HFF-Myc (cell line): ENCODE measurements around the gene ZBED1.
A peak's percentile ranks its signal among the peaks of the same experiment; 100 is the strongest.

Experiments used
- DNase-seq: peaks from one replicate; pipeline ENCODE4 v3.0.0-alpha.2; 2011; ENCODE audit warnings: low read depth; ENCODE audit errors: extremely low read depth
- H3K4me3 ChIP-seq: replicated peaks from 2 replicates; pipeline ENCODE4 v1.5.1; 2011; ENCODE audit warnings: low read depth, mild to moderate bottlenecking, control low read depth, low read length
- TF ChIP-seq, protein P1 (sequence below): IDR thresholded peaks from 2 replicates; pipeline ENCODE4 v1.5.1; 2012; ENCODE audit warnings: mild to moderate bottlenecking, low read depth, low read length, control low read depth; ENCODE audit errors: missing control alignments

ZBED1 gene

DNA sequence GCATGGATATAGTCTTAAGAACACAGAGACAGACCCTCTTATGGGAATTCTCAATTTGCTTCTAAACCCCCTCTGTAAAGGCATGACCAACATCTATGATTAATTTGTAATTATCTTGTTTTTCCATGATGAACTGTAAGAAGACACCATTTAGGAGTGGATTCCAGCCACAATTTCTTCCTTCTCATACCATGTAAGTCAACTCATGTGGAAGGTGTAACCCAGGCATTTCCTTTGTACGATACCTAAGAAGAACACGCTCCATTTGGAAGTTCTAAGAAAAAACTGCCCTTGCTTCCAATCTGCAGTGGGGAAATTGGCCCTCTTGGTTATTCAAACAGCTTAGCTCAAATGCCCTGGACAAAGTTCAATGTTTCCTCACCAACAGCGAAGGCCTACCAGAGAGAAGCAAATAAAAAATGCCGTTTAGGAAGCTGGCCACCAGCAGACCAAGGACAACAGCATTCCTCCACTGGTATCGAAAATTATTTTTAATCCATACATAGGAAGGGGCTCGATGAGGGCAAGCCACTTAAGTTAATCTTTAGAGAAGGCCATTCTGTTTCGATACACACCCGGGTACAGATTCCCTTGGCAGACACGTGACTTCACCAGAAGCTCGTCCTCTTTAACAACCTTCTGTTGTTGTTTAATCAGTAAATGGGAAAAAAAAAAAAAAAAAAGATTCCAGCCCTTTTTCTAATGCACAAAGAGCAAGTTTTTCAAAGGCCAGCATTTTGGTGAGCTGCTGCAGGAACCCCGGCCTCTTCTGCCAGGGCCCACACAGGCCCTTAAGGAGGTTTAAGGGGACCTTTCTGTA is 2.6 kb downstream of the ZBED1 start:
- H3K4me3 ChIP-seq, result peak overlapping the region; percentile 66
- no peak for DNase-seq
- TF ChIP-seq, protein P1, sequence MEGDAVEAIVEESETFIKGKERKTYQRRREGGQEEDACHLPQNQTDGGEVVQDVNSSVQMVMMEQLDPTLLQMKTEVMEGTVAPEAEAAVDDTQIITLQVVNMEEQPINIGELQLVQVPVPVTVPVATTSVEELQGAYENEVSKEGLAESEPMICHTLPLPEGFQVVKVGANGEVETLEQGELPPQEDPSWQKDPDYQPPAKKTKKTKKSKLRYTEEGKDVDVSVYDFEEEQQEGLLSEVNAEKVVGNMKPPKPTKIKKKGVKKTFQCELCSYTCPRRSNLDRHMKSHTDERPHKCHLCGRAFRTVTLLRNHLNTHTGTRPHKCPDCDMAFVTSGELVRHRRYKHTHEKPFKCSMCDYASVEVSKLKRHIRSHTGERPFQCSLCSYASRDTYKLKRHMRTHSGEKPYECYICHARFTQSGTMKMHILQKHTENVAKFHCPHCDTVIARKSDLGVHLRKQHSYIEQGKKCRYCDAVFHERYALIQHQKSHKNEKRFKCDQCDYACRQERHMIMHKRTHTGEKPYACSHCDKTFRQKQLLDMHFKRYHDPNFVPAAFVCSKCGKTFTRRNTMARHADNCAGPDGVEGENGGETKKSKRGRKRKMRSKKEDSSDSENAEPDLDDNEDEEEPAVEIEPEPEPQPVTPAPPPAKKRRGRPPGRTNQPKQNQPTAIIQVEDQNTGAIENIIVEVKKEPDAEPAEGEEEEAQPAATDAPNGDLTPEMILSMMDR, result no peak

DNA sequence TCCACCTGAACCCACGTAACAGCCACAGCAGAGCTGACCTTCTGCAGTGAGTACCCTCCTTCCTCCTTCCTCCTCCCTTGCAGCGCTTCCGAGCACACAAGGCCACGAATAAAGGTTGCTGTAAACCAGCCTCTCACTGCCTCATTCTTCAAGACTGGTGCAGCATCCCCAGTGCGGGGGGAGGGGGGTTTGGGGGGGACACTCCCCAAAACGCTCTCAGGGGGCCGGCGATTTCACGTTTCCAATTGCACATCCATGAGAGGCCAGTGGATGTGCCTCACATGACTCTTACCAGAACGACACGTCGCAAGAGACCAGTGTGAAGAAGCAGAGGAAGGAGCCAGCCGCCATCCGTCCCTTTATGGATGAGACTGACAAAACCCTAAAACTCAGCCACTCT is 5.2 kb downstream of the ZBED1 start:
- DNase-seq, result no peak
- H3K4me3 ChIP-seq, result no peak overlapping the region
- TF ChIP-seq, protein P1, result no peak

DNA sequence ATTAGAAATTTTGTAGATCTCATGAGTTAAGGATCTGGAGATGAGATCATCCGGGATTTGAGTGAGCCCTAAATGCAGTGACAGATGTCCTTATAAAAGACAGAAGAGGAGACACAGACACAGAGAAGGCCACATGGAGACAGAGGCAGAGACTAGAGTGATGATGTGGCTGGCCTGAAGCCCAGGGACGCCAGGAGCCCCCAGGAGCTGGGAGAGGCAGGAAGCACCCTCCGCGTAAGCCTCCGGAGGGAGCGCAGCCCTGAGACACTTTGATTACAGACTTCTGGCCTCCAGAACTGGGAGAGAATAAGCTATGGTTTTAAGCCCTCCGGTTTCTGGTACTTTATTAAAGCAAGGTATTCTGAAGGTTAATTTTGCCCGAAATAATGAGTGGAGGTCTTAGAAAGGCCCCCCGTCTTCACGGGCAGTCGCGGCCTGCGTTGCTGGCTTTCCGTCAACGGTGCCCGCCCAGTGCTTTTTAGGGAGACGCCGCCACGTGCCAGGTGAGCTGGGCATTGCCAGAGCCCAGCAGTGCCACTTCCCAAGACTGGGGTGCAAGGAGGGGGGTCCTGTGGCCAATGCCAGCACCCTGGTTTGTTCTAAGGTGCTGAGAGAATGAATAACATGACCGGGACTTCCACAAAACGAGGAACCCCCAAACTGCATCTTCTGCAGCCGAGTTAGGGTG is 8.1 kb downstream of the ZBED1 start:
- H3K4me3 ChIP-seq, result no peak overlapping the region
- DNase-seq, result no peak
- TF ChIP-seq, protein P1, result no peak

DNA sequence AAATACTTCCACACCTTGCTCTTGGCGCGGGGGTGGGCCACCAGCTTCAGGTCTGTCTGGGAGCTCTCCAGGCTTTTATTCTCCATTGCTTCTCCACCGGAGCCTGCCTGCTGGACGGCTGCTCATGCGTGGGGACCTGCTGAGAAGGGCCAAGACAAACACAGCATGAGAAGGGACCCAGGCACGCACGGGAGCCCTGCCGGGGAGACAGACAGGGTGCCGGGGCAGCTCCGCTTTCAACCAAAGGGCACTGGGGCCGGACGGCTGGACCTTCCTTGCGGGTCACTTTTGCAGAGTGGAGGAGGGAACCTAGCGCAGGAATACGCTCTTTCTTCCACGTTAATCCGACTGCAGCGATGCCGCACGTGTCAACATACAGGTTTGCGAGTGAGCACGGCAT is 10.1 kb downstream of the ZBED1 start:
- H3K4me3 ChIP-seq, result no peak overlapping the region
- TF ChIP-seq, protein P1, result no peak
- no peak for DNase-seq

DNA sequence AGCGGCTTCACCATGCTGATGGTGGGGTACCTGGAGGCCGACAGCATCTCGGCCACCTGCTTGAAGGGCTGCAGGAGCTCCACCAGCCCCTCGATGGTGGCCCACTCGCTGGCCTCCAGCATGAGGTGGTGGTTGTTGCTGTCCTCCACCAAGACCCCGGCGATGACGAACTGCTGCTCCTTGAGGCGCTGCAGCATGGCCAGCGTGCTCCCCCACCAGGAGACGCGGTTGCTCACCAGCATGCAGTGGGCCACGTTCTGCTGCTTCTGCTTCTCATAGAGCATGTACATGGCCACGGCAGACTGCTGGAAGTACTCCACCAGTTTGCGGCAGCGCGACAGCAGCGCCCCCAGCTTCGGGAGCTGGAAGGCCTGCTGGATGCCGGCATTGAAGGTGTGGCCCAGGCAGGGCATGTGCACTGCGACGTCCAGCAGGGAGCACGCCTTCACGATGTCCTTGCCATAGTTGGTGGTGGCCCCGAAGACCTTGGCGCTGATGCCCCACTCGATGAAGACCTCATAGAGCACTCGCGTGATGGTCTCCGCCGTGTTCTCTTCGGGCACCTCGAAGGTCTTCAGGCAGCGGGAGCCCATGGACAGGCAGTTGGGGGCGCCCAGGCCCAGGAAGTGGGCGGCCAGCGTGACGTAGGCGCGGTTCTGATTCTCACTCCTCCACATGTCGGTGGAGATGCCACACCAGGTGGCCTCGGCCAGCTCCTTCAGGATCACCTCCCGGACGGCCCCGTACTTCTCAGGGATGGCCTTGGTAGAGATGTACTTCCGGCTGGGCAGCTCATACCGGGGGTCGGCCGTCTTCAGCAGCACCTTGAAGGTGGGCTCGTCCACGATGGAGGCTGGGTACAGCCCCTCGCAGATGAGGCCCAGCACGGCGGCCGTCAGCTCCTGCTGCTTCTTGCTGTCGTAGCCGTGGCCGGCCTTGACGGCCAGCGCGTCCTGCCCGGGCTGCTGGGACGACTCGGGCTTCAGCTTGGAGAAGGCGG is 11.0 kb downstream of the ZBED1 start:
- no peak for DNase-seq

More for the DNA sequence above, 11.0 kb downstream of the ZBED1 start:
- TF ChIP-seq, protein P1, result no peak
- no peak overlapping the region for H3K4me3 ChIP-seq
